NCI-H524 (cell line): ENCODE data around the gene CAMK4.

Experiments
- DNase-seq, 2 experiments: peaks; one replicate each; lab custom pipeline; 2025; lab: John Stamatoyannopoulos, UW

The CAMK4 gene

DNA sequence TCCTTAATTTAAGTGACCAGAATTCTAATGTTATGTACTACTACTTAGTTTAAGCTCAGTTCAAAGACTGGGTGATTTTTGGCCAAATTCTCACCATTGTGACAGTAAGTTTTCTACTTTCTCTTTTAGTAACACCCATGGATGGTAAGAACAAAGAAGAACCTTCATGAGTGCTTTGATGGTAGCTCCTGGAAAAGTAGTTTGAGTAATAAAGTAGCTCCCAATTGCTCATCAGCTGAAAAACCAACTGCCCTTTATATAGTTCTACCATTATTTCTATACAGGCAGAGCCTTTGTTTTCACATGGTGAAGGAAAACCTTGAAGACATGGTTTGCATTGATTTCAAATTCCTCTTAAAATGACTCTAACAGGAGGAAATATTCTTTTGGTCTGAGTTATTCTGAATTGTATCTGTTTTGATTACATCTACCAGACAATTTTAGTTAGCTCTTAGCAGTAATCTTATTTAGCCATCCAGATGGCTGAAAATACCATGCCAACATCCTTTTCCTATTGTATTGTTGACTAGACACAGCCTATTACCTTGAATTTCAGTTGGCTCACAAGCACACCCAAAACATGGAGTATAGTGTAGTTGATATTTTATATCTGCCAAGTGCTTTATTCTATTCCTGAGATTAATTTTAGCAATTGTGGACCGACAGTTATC, 311.8 kb downstream of the CAMK4 start:
- DNase-seq = peak in 1 of 2 experiments; percentile 6

DNA sequence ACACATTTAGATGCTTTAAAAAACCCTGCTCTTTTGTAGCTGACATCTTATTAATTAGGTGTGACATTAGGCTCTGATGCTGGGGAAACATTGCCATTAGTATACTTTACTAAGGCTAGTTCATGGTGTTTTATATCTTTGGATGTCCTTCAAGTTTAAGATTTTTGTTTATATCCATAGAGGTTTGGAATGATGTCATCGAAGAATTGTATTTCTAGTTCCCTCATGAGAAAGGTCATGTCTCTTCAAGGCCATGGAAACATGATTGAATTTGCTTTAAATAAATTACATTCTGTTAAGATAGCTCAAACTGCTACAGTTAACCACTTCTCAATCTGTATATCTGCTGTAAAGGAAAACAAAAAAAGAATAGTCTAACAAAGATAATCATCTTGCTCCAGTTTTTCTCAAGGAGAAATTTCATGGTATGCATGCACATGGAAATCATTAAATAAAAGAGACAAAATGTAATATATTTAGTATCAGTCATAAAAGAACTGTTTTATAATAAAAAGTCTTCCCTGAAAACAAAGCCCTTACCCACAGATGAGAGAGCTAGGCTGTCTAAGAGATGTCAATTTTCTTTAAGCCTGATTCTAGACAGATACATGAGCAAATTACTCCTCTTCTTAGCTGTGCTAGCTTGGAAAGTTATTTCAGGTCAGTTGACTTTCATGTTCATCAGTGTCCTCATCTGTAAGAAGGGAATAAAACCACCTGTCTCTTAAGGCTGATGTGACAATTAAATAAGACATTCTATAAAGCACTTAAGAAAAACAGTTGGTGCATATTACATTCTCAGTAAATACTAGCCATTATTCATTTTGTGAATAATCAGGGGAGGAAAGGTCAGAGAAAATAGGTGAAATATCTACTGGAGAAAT, 313.2 kb downstream of the CAMK4 start:
- no peak for DNase-seq
